Esophagus muscularis mucosa (tissue), 4 donors: ENCODE measurements around the gene ABR. TPM values are rescaled to one million over a fixed set of nuclear protein-coding genes. Genes with fewer than 3 reads are reported as not detected.
A peak's percentile ranks its signal among the peaks of the same experiment; 100 is the strongest.

Experiments used
- DNase-seq: peaks from one replicate; pipeline ENCODE4 v3.0.0-alpha.2; 2017; ENCODE audit errors: extremely low spot score
- H3K27ac ChIP-seq, 4 donors: fragments of 200-600 bp; sonication (generic); replicated peaks in 1 of 4; 1 replicate in 3 of 4; 2 replicates in 1 of 4; pipeline ENCODE4 v1.5.1; 2016 to 2019; ENCODE audit warnings: mild to moderate bottlenecking in 1 of 4
- H3K27me3 ChIP-seq, 4 donors: fragments of 200-600 bp; sonication (generic); one replicate each; pipeline versions ENCODE4 v1.5.1 to v1.6.0; 2016 to 2019
- H3K36me3 ChIP-seq, 4 donors: fragments of 200-600 bp; sonication (generic); one replicate each; pipeline ENCODE4 v1.5.1; 2016 to 2019
- H3K4me1 ChIP-seq, 4 donors: fragments of 200-600 bp; sonication (generic); one replicate each; pipeline ENCODE4 v1.5.1; 2016 to 2019
- H3K4me3 ChIP-seq, 4 donors: fragments of 200-600 bp; sonication (generic); 1 replicate in 2 of 4; 2 replicates in 2 of 4; pipeline ENCODE4 v1.5.1; 2016 to 2019; ENCODE audit warnings: mild to moderate bottlenecking in 4 of 4, moderate library complexity in 1 of 4
- H3K9me3 ChIP-seq, 4 donors: fragments of 200-600 bp; sonication (generic); 1 replicate in 3 of 4; 2 replicates in 1 of 4; pipeline ENCODE4 v1.5.1; 2016 to 2019
- EP300 ChIP-seq: sonication (generic); formaldehyde crosslinking; IDR thresholded peaks from one replicate; pipeline ENCODE4 v1.6.1; 2017; ENCODE audit warnings: antibody characterized with exemption
- POLR2A ChIP-seq: fragments of 450-650 bp; IDR thresholded peaks from one replicate; pipeline ENCODE4 v1.6.1; 2017; ENCODE audit warnings: antibody characterized with exemption, moderate library complexity, mild to moderate bottlenecking, low read depth
- POLR2AphosphoS5 ChIP-seq, 2 donors: sonication (generic); formaldehyde crosslinking; IDR thresholded peaks; one replicate each; pipeline ENCODE4 v1.6.1; 2017; ENCODE audit warnings: antibody characterized with exemption in 2 of 2
- WGBS: methylation state at CpG from one replicate; pipeline ENCODE4 v1.1.5; 2018; 5-methylcytosine and 5-hydroxymethylcytosine counted together
- intact Hi-C: fragments of 100-400 bp; cut with DNase I; formaldehyde crosslinking; loops from one replicate; pipeline ENCODE4 v1.15.1; 2023
- total RNA-seq, 4 donors: library from RNA; depleted of rRNA; stranded (reverse); fragments of >200 nt; gene quantifications; one replicate each; pipeline versions ENCODE4 v1.1.0 to v1.2.1, GENCODE V29; 2016
- TF ChIP-seq, protein P1 (sequence below), 3 experiments: fragments of 200-600 bp in 2 of 3; fragments of 450-650 bp in 1 of 3; sonication (generic) in 2 of 3; IDR thresholded peaks; one replicate each; pipeline ENCODE4 v1.5.1; 2017 to 2019; ENCODE audit warnings: antibody characterized with exemption in 3 of 3, mild to moderate bottlenecking in 2 of 3, moderate library complexity in 1 of 3

Gene ABR
- total RNA-seq, 4 donors from 2014 or later = 98.4 to 142 (median 114) TPM

GRCh38 chr17:1094591-1094990 is 85.2 kb downstream of the ABR start:
- Histone ChIP-seq H3K36me3 (peaks cover 17 to 91% (median 78%) of the 10 kb centered on the region in 4 donors), H3K27me3 (no peaks in the 10 kb centered on the region), H3K4me3 (no peak overlapping the region), H3K27ac (no peak overlapping the region), H3K4me1 (peaks cover 20 to 30% (median 27%) of the 10 kb centered on the region in 4 donors), H3K9me3 (no peaks in the 10 kb centered on the region)
- intact Hi-C loops = no loop called here
- no peak for DNase-seq
- TF ChIP-seq POLR2A = no peak
- TF ChIP-seq, protein P1, sequence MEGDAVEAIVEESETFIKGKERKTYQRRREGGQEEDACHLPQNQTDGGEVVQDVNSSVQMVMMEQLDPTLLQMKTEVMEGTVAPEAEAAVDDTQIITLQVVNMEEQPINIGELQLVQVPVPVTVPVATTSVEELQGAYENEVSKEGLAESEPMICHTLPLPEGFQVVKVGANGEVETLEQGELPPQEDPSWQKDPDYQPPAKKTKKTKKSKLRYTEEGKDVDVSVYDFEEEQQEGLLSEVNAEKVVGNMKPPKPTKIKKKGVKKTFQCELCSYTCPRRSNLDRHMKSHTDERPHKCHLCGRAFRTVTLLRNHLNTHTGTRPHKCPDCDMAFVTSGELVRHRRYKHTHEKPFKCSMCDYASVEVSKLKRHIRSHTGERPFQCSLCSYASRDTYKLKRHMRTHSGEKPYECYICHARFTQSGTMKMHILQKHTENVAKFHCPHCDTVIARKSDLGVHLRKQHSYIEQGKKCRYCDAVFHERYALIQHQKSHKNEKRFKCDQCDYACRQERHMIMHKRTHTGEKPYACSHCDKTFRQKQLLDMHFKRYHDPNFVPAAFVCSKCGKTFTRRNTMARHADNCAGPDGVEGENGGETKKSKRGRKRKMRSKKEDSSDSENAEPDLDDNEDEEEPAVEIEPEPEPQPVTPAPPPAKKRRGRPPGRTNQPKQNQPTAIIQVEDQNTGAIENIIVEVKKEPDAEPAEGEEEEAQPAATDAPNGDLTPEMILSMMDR (IDR thresholded peaks at IDR 0.05) = no peak
- 88% methylated on average over 6 of the region's 6 CpGs for WGBS

- Histone ChIP-seq H3K4me1 (peaks cover 43 to 56% (median 52%) of the 10 kb centered on the region in 4 donors), H3K9me3 (no peaks in the 10 kb centered on the region), H3K27me3 (no peaks in the 10 kb centered on the region), H3K27ac (no peak overlapping the region), H3K36me3 (peaks cover 17 to 70% (median 65%) of the 10 kb centered on the region in 4 donors), H3K4me3 (no peak overlapping the region)
- TF ChIP-seq EP300 = no peak
- TF ChIP-seq POLR2AphosphoS5 (IDR thresholded peaks at IDR 0.05) = no peak
- no peak for TF ChIP-seq POLR2A
- TF ChIP-seq, protein P1 (IDR thresholded peaks at IDR 0.05) = no peak
- DNase-seq = no peak
- WGBS = 96% methylated on average over 13 of the region's 14 CpGs
- intact Hi-C loops = no loop called here
Measured at GRCh38 chr17:1091900-1092299, 87.9 kb downstream of the ABR start.

GRCh38 chr17:1091190-1091534 is 88.6 kb downstream of the ABR start:
- intact Hi-C loops = no loop called here
- Histone ChIP-seq H3K9me3 (no peaks in the 10 kb centered on the region), H3K36me3 (peaks cover 17 to 70% (median 60%) of the 10 kb centered on the region in 4 donors), H3K4me3 (no peak overlapping the region), H3K4me1 (peaks cover 41 to 52% (median 48%) of the 10 kb centered on the region in 4 donors), H3K27me3 (no peaks in the 10 kb centered on the region), H3K27ac (peak overlapping the region in 1 of 4 donors; percentile 60)
- no peak for TF ChIP-seq POLR2AphosphoS5 (IDR thresholded peaks at IDR 0.05)
- no peak for TF ChIP-seq EP300
- no peak for TF ChIP-seq POLR2A
- 95% methylated on average over 6 of the region's 8 CpGs for WGBS
- no peak for DNase-seq

DNA sequence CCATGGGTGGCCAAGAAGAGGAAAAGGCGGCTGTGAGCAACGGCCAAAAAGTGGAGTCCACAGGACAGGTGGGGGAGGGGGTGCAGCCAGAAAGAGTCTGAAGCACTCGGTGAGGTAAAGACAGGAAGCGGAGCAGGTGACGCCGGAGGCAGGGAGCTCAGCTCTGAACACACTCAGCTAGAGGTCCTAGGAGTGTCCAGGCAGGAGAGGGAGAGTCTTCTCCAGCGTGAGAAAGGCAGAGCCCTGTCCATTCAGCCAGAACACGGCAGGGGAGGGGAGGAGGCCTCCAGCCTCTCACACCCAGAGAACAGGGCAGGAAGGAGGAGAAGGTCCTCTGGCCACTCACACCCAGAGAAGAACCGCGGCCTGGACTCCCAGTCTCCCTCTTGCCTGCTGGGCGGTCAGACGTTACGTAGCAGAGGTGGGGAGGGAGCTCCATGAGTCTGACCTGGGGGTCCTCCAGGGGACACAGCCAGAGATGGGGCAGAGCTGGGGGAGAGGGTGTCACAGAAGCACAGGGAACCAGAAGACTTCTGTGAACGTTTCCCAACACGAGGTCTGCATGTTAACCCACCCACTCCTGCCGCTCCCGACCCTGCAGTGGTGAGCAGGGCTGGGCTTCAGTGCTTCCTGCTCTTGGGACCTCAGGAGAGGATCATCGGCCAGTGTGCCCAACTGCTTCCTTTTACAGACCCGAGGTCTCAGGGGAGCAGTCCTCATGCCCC is 89.2 kb downstream of the ABR start:
- intact Hi-C loops = no loop called here
- no peak overlapping the region for H3K4me3 ChIP-seq
- peaks cover 17 to 67% (median 57%) of the 10 kb centered on the region in 4 donors for H3K36me3 ChIP-seq
- no peak for DNase-seq
- TF ChIP-seq POLR2A (no peak), EP300 (no peak), POLR2AphosphoS5 (IDR thresholded peaks at IDR 0.05) (no peak)
- TF ChIP-seq, protein P1 (IDR thresholded peaks at IDR 0.05) = no peak
- 78% methylated on average over 16 of the region's 19 CpGs for WGBS
- H3K27ac ChIP-seq = peak overlapping the region; percentile 60 to 82 (median 80)
- no peaks in the 10 kb centered on the region for H3K27me3 ChIP-seq
- H3K9me3 ChIP-seq = no peaks in the 10 kb centered on the region
- peaks cover 41 to 46% (median 44%) of the 10 kb centered on the region in 4 donors for H3K4me1 ChIP-seq

- H3K27me3 ChIP-seq = no peaks in the 10 kb centered on the region
- H3K4me3 ChIP-seq = no peak overlapping the region
- no peak for TF ChIP-seq POLR2AphosphoS5 (IDR thresholded peaks at IDR 0.05)
- TF ChIP-seq, protein P1 (IDR thresholded peaks at IDR 0.05) = no peak
- TF ChIP-seq POLR2A = no peak
- no peak for TF ChIP-seq EP300
- H3K4me1 ChIP-seq = peaks cover 40 to 45% (median 40%) of the 10 kb centered on the region in 4 donors
- DNase-seq = no peak
- no peaks in the 10 kb centered on the region for H3K9me3 ChIP-seq
- peak overlapping the region; percentile 60 to 82 (median 80) for H3K27ac ChIP-seq
- intact Hi-C loops = no loop called here
- H3K36me3 ChIP-seq = peaks cover 17 to 62% (median 52%) of the 10 kb centered on the region in 4 donors
- 61% methylated on average over 13 of the region's 13 CpGs for WGBS
Measured at GRCh38 chr17:1089915-1090314, 89.9 kb downstream of the ABR start.
